SK-N-MC (cell line): ENCODE measurements around the gene AOPEP.

ENCODE experiments used
- DNase-seq: peaks from one replicate; pipeline ENCODE4 v3.0.0-alpha.2; 2011; ENCODE audit warnings: low read depth, low spot score
- H3K27ac ChIP-seq: fragments of 200-600 bp; sonication (generic); 2 replicates; pipeline ENCODE4 v1.5.1; 2016; ENCODE audit warnings: mixed run types
- H3K36me3 ChIP-seq: fragments of 200-600 bp; sonication (generic); 2 replicates; pipeline ENCODE4 v1.6.1; 2017; ENCODE audit warnings: antibody characterized with exemption, low read length, mixed read lengths; ENCODE audit not compliant: insufficient read depth
- H3K4me3 ChIP-seq: fragments of 200-600 bp; sonication (generic); 2 replicates; pipeline ENCODE4 v1.5.1; 2016
- H3K9ac ChIP-seq: fragments of 200-600 bp; sonication (generic); 2 replicates; pipeline ENCODE4 v1.8.0; 2017; ENCODE audit warnings: mixed run types, mixed read lengths; ENCODE audit not compliant: insufficient read length
- H3K9me3 ChIP-seq: fragments of 200-600 bp; sonication (generic); 2 replicates; pipeline ENCODE4 v1.6.1; 2017; ENCODE audit warnings: low read depth, mild to moderate bottlenecking, antibody characterized with exemption, low read length, moderate library complexity, mixed read lengths
- EZH2 ChIP-seq: fragments of 200-600 bp; sonication (generic); IDR thresholded peaks from one replicate; pipeline ENCODE4 v1.6.1; 2017; ENCODE audit warnings: antibody characterized with exemption
- FOXP2 ChIP-seq: optimal IDR thresholded peaks from 2 replicates; pipeline ENCODE3; 2011; ENCODE audit warnings: mild to moderate bottlenecking, moderate library complexity; ENCODE audit not compliant: insufficient read depth; ENCODE audit errors: extremely low read length, control extremely low read depth
- POLR2AphosphoS5 ChIP-seq: IDR thresholded peaks from 2 replicates; pipeline ENCODE4 v1.6.1; 2012; ENCODE audit warnings: mild to moderate bottlenecking, low read depth, low read length, borderline replicate concordance

Gene AOPEP

GRCh38 chr9:95025213-95026147, 299.0 kb downstream of the AOPEP start:
- H3K27ac ChIP-seq, result peak overlapping the region; percentile 32
- peak; percentile 50 for DNase-seq
- no peaks in the 10 kb centered on the region for H3K36me3 ChIP-seq

GRCh38 chr9:95026148-95026524, 299.6 kb downstream of the AOPEP start:
- peak overlapping the region; percentile 32 for H3K27ac ChIP-seq

More at GRCh38 chr9:95025213-95026147, 299.0 kb downstream of the AOPEP start:
- H3K9me3 ChIP-seq, result no peaks in the 10 kb centered on the region
- TF ChIP-seq FOXP2 (no peak), EZH2 (no peak), POLR2AphosphoS5 (no peak)
- no peak overlapping the region for H3K9ac ChIP-seq
- H3K4me3 ChIP-seq, result peak overlapping the region; percentile 18; the same call in 1 of the 2 replicates

GRCh38 chr9:95027914-95028852, 301.7 kb downstream of the AOPEP start:
- no peak for DNase-seq
- no peak overlapping the region for H3K4me3 ChIP-seq
- H3K36me3 ChIP-seq, result no peaks in the 10 kb centered on the region
- H3K9me3 ChIP-seq, result no peaks in the 10 kb centered on the region
- H3K27ac ChIP-seq, result no peak overlapping the region
- TF ChIP-seq FOXP2 (no peak), POLR2AphosphoS5 (no peak), EZH2 (no peak)
- H3K9ac ChIP-seq, result no peak overlapping the region

More at GRCh38 chr9:95026148-95026524, 299.6 kb downstream of the AOPEP start:
- Histone ChIP-seq H3K4me3 (peak overlapping the region; percentile 18; the same call in 1 of the 2 replicates), H3K9me3 (no peaks in the 10 kb centered on the region), H3K9ac (no peak overlapping the region), H3K36me3 (no peaks in the 10 kb centered on the region)
- DNase-seq, result no peak
- no peak for TF ChIP-seq FOXP2
- no peak for TF ChIP-seq EZH2
- no peak for TF ChIP-seq POLR2AphosphoS5

GRCh38 chr9:95028853-95029219, 302.3 kb downstream of the AOPEP start:
- TF ChIP-seq POLR2AphosphoS5, result no peak
- TF ChIP-seq FOXP2, result no peak
- no peak for TF ChIP-seq EZH2

GRCh38 chr9:95029288-95029687, 302.8 kb downstream of the AOPEP start:
- DNase-seq, result no peak
- Histone ChIP-seq H3K36me3 (no peaks in the 10 kb centered on the region), H3K27ac (no peak overlapping the region), H3K4me3 (no peak overlapping the region), H3K9me3 (no peaks in the 10 kb centered on the region), H3K9ac (no peak overlapping the region)
- TF ChIP-seq FOXP2 (no peak), EZH2 (no peak), POLR2AphosphoS5 (no peak)

More at GRCh38 chr9:95028853-95029219, 302.3 kb downstream of the AOPEP start:
- H3K36me3 ChIP-seq, result no peaks in the 10 kb centered on the region
- no peak overlapping the region for H3K4me3 ChIP-seq
- no peaks in the 10 kb centered on the region for H3K9me3 ChIP-seq
- no peak overlapping the region for H3K9ac ChIP-seq
- DNase-seq, result no peak
- no peak overlapping the region for H3K27ac ChIP-seq

GRCh38 chr9:95029720-95030119, 303.2 kb downstream of the AOPEP start:
- Histone ChIP-seq H3K36me3 (no peaks in the 10 kb centered on the region), H3K9ac (no peak overlapping the region), H3K9me3 (no peaks in the 10 kb centered on the region), H3K27ac (no peak overlapping the region), H3K4me3 (no peak overlapping the region)
- no peak for DNase-seq
- TF ChIP-seq EZH2 (no peak), POLR2AphosphoS5 (no peak), FOXP2 (no peak)

- DNase-seq, result no peak
- no peak overlapping the region for H3K27ac ChIP-seq
- no peaks in the 10 kb centered on the region for H3K36me3 ChIP-seq
Measured at GRCh38 chr9:95030344-95030743, 303.8 kb downstream of the AOPEP start.

GRCh38 chr9:95030920-95031642, 304.6 kb downstream of the AOPEP start:
- no peak for DNase-seq
- H3K4me3 ChIP-seq, result no peak overlapping the region
- no peak overlapping the region for H3K9ac ChIP-seq
- TF ChIP-seq EZH2 (no peak), FOXP2 (no peak), POLR2AphosphoS5 (no peak)
- H3K27ac ChIP-seq, result no peak overlapping the region
- H3K9me3 ChIP-seq, result no peaks in the 10 kb centered on the region
- no peaks in the 10 kb centered on the region for H3K36me3 ChIP-seq

More at GRCh38 chr9:95030344-95030743, 303.8 kb downstream of the AOPEP start:
- Histone ChIP-seq H3K4me3 (no peak overlapping the region), H3K9ac (no peak overlapping the region), H3K9me3 (no peaks in the 10 kb centered on the region)
- TF ChIP-seq EZH2 (no peak), FOXP2 (no peak), POLR2AphosphoS5 (no peak)
